ENCODE results near the gene YDJC.
"Not testable (repeated sequence)": the region's sequence is repeated elsewhere in the genome, so short reads cannot be mapped to it uniquely, and the experiment has no call there.

YDJC gene

GRCh38 chr22:21605887-21606564 is 23.8 kb downstream of the YDJC start:
- no peak overlapping the region for H3K27ac ChIP-seq
- TF ChIP-seq ZFX (IDR thresholded peaks at IDR 0.05; ENCODE audit: borderline replicate concordance), result no peak

DNA sequence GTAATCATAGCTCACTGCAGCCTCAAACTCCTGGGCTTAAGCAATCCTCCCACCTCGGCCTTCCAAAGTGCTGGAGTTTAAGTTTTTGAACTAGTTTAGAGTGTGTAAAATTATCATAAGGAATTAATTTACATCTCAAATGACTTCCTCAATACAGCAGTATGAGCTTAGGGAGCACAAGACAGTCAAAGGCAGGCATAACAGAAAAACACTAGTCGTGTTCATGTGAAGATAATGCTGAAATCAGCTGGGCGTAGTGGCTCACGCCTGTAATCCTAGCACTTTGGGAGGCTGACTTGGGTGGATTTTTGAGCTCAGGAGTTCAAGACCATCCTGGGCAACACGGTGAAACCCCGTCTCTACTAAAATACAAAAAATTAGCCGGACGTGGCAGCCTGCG is 25.8 kb downstream of the YDJC start:
- H3K27ac ChIP-seq, result no peak overlapping the region
- TF ChIP-seq CTCF (IDR thresholded peaks at IDR 0.05), result no peak
- no peak for TF ChIP-seq ZFX (IDR thresholded peaks at IDR 0.05; ENCODE audit: borderline replicate concordance)

DNA sequence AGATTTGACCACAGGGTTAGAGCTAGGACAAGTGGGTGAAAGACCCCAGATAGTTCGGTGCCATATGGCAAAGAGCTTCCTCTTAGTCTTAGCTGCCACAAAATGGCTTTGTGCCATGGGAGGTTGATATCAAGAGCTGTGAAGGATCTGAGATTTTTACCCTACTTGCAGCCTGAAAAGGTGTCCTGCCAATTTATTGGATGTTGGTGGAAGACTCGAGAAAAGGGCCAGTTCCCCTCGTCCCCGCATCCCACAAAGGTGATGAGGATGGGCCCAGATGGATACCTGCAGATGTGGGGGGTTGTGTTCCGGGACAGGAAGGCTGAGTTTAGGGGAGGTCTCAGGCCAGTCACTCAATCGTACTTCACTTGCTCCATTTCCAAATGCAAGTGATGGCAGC is 27.2 kb downstream of the YDJC start:
- H3K27ac ChIP-seq, result no peak overlapping the region
- TF ChIP-seq ZFX (IDR thresholded peaks at IDR 0.05; ENCODE audit: borderline replicate concordance) (no peak), CTCF (IDR thresholded peaks at IDR 0.05) (no peak)

GRCh38 chr22:21599053-21599893 is 30.5 kb downstream of the YDJC start:
- no peak for TF ChIP-seq CTCF (IDR thresholded peaks at IDR 0.05)
- TF ChIP-seq ZFX (IDR thresholded peaks at IDR 0.05; ENCODE audit: borderline replicate concordance), result no peak
- H3K27ac ChIP-seq, result no peak overlapping the region

- TF ChIP-seq ZFX (IDR thresholded peaks at IDR 0.05; ENCODE audit: borderline replicate concordance) (no peak), CTCF (IDR thresholded peaks at IDR 0.05) (no peak)
- H3K27ac ChIP-seq, result no peak overlapping the region
These were observed 31.5 kb downstream of the YDJC start for GRCh38 chr22:21598302-21598701.

- not testable (repeated sequence) for H3K27ac ChIP-seq
These were observed 33.3 kb downstream of the YDJC start for GRCh38 chr22:21596356-21597135.

DNA sequence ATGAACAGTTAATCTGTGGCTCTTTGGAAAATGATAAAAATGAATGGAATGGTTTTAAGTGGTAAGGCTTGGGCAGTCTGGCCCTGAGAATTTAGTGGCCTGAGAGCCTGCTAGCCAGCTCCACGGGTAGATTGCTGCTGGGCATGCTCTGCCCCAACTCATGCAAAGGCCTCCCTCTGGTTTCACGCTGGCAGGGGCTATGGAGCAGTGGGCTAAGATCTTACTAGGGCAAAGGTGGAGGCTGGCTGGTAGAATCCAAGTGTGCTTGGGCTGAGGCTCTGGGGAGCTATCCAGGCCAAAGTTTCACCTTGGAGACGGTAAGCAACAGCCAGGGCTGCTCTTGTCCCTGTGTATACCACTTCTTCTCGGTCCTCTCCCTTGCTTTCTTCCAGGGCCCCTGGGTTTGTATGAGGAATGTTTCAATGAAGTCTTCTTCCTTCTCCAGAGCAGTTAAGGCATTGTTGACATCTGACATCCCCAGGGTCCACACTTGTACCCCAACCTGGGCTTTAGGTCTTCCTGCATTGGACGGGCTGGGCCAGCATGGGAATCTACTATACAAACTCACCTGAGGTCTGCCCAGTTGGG is 34.9 kb downstream of the YDJC start:
- no peak overlapping the region for H3K27ac ChIP-seq
- no peak for TF ChIP-seq ZFX (IDR thresholded peaks at IDR 0.05; ENCODE audit: borderline replicate concordance)
- no peak for TF ChIP-seq CTCF (IDR thresholded peaks at IDR 0.05)

Data from 22Rv1 (cell line).